A673 (cell line): Measurements from ENCODE around the gene TPGS1.

Source experiments
- CTCF ChIP-seq: fragments of 300-800, 200-600 bp; sonication (generic); conservative IDR thresholded peaks from 2 replicates; pipeline ENCODE4 v1.5.1; 2017; ENCODE audit warnings: low read depth, mild to moderate bottlenecking, antibody characterized with exemption, low read length, moderate library complexity, mixed read lengths
- EZH2 ChIP-seq: fragments of 200-600 bp; sonication (generic); IDR thresholded peaks from 2 replicates; pipeline ENCODE4 v1.6.1; 2017; ENCODE audit warnings: borderline replicate concordance, low read depth, mild to moderate bottlenecking, mixed read lengths, antibody characterized with exemption, low read length; ENCODE audit not compliant: poor library complexity, severe bottlenecking

- TF ChIP-seq EZH2 (no peak), CTCF (no peak)
Measured at GRCh38 chr19:478236-478903, 28.9 kb upstream of the TPGS1 start.
